ENCODE measurements around the gene B3GALT4. TPM values are rescaled to one million over a fixed set of nuclear protein-coding genes. Genes with fewer than 3 reads are reported as not detected.
A peak's percentile ranks its signal among the peaks of the same experiment; 100 is the strongest.

B3GALT4 gene
- total and polyA plus RNA-seq, 2 of the 13 experiments (the other 11 are each of a cell fraction or from before 2014, with no cell fraction given): 0.04 to 0.27 TPM

GRCh38 chr6:33271117-33271467, 5.8 kb upstream of the B3GALT4 start (continued):
- no peak for TF ChIP-seq ZNF362 (CRISPR knock-in tag; IDR thresholded peaks at IDR 0.05; ENCODE audit: borderline replicate concordance)
- TF ChIP-seq FIP1L1 (IDR thresholded peaks at IDR 0.05; ENCODE audit: borderline replicate concordance, insufficient read depth, low read depth, low read length): no peak
- TF ChIP-seq ZNF792 (CRISPR knock-in tag; IDR thresholded peaks at IDR 0.05): 0 out of 2 replicates have a peak, but pooled peaks have one; percentile 1
- TF ChIP-seq ZNF432 (CRISPR knock-in tag; IDR thresholded peaks at IDR 0.05; ENCODE audit: borderline replicate concordance): no peak
- TF ChIP-seq ZNF788 (CRISPR knock-in tag; IDR thresholded peaks at IDR 0.05; ENCODE audit: borderline replicate concordance): no peak
- TF ChIP-seq SMYD3 (CRISPR knock-in tag; IDR thresholded peaks at IDR 0.05): no peak
- TF ChIP-seq ZNF143 (CRISPR knock-in tag; IDR thresholded peaks at IDR 0.05): no peak
- TF ChIP-seq YEATS4 (CRISPR knock-in tag; IDR thresholded peaks at IDR 0.05; ENCODE audit: borderline replicate concordance): no peak; the same call in 1 of the 2 replicates
- TF ChIP-seq ZNF280D (CRISPR knock-in tag; IDR thresholded peaks at IDR 0.05): no peak
- TF ChIP-seq ZEB1 (IDR thresholded peaks at IDR 0.05; ENCODE audit: insufficient replicate concordance, low read depth): peak; percentile 18
- no peak for TF ChIP-seq ZNF713 (CRISPR knock-in tag; IDR thresholded peaks at IDR 0.05)
- TF ChIP-seq RNF219 (CRISPR knock-in tag; IDR thresholded peaks at IDR 0.05): peak; percentile 76; the same call in 1 of the 2 replicates
- TF ChIP-seq KAT7 (CRISPR knock-in tag; IDR thresholded peaks at IDR 0.05; ENCODE audit: borderline replicate concordance): no peak
- no peak for TF ChIP-seq ZNF563 (CRISPR knock-in tag; IDR thresholded peaks at IDR 0.05)
- TF ChIP-seq GZF1 (CRISPR knock-in tag; IDR thresholded peaks at IDR 0.05): no peak
- no peak for TF ChIP-seq ELF3 (CRISPR knock-in tag; IDR thresholded peaks at IDR 0.05)
- TF ChIP-seq ZNF207 (IDR thresholded peaks at IDR 0.05; ENCODE audit: borderline replicate concordance): no peak
- TF ChIP-seq ZNF670 (CRISPR knock-in tag; IDR thresholded peaks at IDR 0.05; ENCODE audit: borderline replicate concordance): no peak
- TF ChIP-seq ISL2 (CRISPR knock-in tag; IDR thresholded peaks at IDR 0.05): no peak
- TF ChIP-seq DDIT3 (CRISPR knock-in tag; IDR thresholded peaks at IDR 0.05): no peak
- TF ChIP-seq ARNT2 (CRISPR knock-in tag; IDR thresholded peaks at IDR 0.05; ENCODE audit: low read depth): no peak
- TF ChIP-seq SIX1 (CRISPR knock-in tag; IDR thresholded peaks at IDR 0.05; ENCODE audit: borderline replicate concordance): no peak
- TF ChIP-seq MTF1 (CRISPR knock-in tag; IDR thresholded peaks at IDR 0.05): no peak; the same call in 1 of the 2 replicates
- no peak for TF ChIP-seq FOXM1 (CRISPR knock-in tag; IDR thresholded peaks at IDR 0.05)
- TF ChIP-seq NR2F2 (IDR thresholded peaks at IDR 0.05; ENCODE audit: borderline replicate concordance, low read depth): no peak
